Vagina (tissue), 2 donors: Measurements from ENCODE around the gene ABL1.

Experiments
- CTCF ChIP-seq, 3 experiments: fragments of 450-650 bp in 2 of 3; fragments of 200-600 bp in 1 of 3; sonication (generic) in 1 of 3; IDR thresholded peaks; one replicate each; pipeline ENCODE4 v1.5.1; 2017 to 2019; ENCODE audit warnings: antibody characterized with exemption in 3 of 3, mild to moderate bottlenecking in 2 of 3, moderate library complexity in 2 of 3
- POLR2A ChIP-seq, 2 donors: fragments of 450-650 bp; IDR thresholded peaks; one replicate each; pipeline ENCODE4 v1.6.1; 2017; ENCODE audit warnings: antibody characterized with exemption in 2 of 2, mild to moderate bottlenecking in 2 of 2, moderate library complexity in 2 of 2
- POLR2AphosphoS5 ChIP-seq, 2 donors: sonication (generic); formaldehyde crosslinking; IDR thresholded peaks; one replicate each; pipeline ENCODE4 v1.9.0; 2017; ENCODE audit warnings: antibody characterized with exemption in 2 of 2, mild to moderate bottlenecking in 2 of 2, low read depth in 1 of 2; ENCODE audit not compliant: insufficient read depth in 1 of 2

DNA sequence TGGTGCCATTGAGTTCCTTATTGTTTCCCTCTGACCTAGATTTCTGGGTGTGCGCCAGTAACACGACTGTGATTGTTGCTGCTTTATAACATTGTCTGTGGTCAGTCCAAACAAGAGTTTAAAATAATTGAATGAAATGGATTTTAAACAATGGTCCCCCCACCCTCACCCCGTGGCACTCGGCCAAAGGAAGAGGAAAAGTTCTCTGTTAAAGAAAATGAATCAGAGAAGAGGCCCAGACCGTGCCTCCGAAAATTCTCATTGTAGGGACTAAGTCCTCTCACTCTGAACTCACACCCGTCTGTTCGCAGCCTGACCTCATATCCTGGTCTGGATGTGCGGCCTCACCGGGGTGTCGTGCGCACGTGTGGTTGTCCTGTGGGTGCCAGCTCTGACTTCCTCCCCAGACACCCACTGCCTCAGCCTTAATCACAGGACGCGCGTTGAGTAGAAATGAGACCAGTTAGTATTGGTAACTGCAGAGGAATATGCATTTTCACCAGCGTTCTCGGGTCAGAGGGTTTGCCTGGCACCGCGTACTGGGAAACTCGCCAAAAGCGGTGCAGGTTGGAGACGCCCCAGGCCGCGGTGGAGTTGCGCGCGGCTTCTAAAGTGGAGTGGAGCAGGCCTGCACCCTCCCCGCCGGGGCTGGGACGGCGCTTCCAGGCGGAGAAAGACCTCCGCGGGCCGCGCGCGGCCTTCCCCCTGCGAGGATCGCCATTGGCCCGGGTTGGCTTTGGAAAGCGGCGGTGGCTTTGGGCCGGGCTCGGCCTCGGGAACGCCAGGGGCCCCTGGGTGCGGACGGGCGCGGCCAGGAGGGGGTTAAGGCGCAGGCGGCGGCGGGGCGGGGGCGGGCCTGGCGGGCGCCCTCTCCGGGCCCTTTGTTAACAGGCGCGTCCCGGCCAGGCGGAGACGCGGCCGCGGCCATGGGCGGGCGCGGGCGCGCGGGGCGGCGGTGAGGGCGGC, at the start of gene ABL1:
- TF ChIP-seq POLR2A (IDR thresholded peaks at IDR 0.05) (no peak), CTCF (IDR thresholded peaks at IDR 0.05) (no peak), POLR2AphosphoS5 (IDR thresholded peaks at IDR 0.05; ENCODE audit: insufficient read depth in 1 of 2, low read depth in 1 of 2) (peak; percentile 12 to 80)
